H1 (cell line): Measurements from ENCODE around the gene CHODL. TPM values are rescaled to one million over a fixed set of nuclear protein-coding genes. Genes with fewer than 3 reads are reported as not detected.

Experiments used
- KDM4A ChIP-seq: IDR thresholded peaks from one replicate; pipeline ENCODE4 v1.7.1; 2012; ENCODE audit warnings: low read depth, mild to moderate bottlenecking, moderate library complexity, low read length, inconsistent platforms; ENCODE audit not compliant: severe bottlenecking
- polyA plus RNA-seq, 7 experiments: library from polyadenylated mRNA; depleted of rRNA in 3 of 7; stranded (reverse) in 5 of 7; unstranded in 2 of 7; fragments of >200 nt in 5 of 7; fragments of 200-250 nt in 2 of 7; gene quantifications; 1 replicate in 5 of 7; 2 replicates in 1 of 7; 4 replicates in 1 of 7; pipeline versions ENCODE4 v1.2.1 to v1.2.3, GENCODE V29; 2011 to 2013; ENCODE audit warnings: missing spikeins in 2 of 7, mixed read lengths in 2 of 7
- total RNA-seq: library from RNA; stranded (reverse); fragmentation: NEBNext Ultra II Directional; extraction: Animal tissue kit (Norgen Biotek cat#: 25700); gene quantifications from 2 replicates; pipeline ENCODE4 v1.2.1, GENCODE V29; 2021
- TF ChIP-seq, protein P1 (sequence below): fragments of 300-600 bp; sonication (generic); IDR thresholded peaks from 2 replicates; pipeline ENCODE4 v1.7.1; 2012; ENCODE audit warnings: low read length, moderate library complexity, mild to moderate bottlenecking, inconsistent platforms; ENCODE audit not compliant: insufficient replicate concordance

CHODL gene
- total and polyA plus RNA-seq, 2 of the 8 experiments (the other 6 are each of a cell fraction or from before 2014, with no cell fraction given), result 0.39 to 0.82 TPM

GRCh38 chr21:18228060-18228739 is 16.4 kb upstream of the CHODL start (continued):
- TF ChIP-seq, protein P1, sequence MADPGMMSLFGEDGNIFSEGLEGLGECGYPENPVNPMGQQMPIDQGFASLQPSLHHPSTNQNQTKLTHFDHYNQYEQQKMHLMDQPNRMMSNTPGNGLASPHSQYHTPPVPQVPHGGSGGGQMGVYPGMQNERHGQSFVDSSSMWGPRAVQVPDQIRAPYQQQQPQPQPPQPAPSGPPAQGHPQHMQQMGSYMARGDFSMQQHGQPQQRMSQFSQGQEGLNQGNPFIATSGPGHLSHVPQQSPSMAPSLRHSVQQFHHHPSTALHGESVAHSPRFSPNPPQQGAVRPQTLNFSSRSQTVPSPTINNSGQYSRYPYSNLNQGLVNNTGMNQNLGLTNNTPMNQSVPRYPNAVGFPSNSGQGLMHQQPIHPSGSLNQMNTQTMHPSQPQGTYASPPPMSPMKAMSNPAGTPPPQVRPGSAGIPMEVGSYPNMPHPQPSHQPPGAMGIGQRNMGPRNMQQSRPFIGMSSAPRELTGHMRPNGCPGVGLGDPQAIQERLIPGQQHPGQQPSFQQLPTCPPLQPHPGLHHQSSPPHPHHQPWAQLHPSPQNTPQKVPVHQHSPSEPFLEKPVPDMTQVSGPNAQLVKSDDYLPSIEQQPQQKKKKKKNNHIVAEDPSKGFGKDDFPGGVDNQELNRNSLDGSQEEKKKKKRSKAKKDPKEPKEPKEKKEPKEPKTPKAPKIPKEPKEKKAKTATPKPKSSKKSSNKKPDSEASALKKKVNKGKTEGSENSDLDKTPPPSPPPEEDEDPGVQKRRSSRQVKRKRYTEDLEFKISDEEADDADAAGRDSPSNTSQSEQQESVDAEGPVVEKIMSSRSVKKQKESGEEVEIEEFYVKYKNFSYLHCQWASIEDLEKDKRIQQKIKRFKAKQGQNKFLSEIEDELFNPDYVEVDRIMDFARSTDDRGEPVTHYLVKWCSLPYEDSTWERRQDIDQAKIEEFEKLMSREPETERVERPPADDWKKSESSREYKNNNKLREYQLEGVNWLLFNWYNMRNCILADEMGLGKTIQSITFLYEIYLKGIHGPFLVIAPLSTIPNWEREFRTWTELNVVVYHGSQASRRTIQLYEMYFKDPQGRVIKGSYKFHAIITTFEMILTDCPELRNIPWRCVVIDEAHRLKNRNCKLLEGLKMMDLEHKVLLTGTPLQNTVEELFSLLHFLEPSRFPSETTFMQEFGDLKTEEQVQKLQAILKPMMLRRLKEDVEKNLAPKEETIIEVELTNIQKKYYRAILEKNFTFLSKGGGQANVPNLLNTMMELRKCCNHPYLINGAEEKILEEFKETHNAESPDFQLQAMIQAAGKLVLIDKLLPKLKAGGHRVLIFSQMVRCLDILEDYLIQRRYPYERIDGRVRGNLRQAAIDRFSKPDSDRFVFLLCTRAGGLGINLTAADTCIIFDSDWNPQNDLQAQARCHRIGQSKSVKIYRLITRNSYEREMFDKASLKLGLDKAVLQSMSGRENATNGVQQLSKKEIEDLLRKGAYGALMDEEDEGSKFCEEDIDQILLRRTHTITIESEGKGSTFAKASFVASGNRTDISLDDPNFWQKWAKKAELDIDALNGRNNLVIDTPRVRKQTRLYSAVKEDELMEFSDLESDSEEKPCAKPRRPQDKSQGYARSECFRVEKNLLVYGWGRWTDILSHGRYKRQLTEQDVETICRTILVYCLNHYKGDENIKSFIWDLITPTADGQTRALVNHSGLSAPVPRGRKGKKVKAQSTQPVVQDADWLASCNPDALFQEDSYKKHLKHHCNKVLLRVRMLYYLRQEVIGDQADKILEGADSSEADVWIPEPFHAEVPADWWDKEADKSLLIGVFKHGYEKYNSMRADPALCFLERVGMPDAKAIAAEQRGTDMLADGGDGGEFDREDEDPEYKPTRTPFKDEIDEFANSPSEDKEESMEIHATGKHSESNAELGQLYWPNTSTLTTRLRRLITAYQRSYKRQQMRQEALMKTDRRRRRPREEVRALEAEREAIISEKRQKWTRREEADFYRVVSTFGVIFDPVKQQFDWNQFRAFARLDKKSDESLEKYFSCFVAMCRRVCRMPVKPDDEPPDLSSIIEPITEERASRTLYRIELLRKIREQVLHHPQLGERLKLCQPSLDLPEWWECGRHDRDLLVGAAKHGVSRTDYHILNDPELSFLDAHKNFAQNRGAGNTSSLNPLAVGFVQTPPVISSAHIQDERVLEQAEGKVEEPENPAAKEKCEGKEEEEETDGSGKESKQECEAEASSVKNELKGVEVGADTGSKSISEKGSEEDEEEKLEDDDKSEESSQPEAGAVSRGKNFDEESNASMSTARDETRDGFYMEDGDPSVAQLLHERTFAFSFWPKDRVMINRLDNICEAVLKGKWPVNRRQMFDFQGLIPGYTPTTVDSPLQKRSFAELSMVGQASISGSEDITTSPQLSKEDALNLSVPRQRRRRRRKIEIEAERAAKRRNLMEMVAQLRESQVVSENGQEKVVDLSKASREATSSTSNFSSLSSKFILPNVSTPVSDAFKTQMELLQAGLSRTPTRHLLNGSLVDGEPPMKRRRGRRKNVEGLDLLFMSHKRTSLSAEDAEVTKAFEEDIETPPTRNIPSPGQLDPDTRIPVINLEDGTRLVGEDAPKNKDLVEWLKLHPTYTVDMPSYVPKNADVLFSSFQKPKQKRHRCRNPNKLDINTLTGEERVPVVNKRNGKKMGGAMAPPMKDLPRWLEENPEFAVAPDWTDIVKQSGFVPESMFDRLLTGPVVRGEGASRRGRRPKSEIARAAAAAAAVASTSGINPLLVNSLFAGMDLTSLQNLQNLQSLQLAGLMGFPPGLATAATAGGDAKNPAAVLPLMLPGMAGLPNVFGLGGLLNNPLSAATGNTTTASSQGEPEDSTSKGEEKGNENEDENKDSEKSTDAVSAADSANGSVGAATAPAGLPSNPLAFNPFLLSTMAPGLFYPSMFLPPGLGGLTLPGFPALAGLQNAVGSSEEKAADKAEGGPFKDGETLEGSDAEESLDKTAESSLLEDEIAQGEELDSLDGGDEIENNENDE, result no peak
- no peak for TF ChIP-seq KDM4A
